ENCODE measurements around the gene AAMP.

AAMP gene

DNA sequence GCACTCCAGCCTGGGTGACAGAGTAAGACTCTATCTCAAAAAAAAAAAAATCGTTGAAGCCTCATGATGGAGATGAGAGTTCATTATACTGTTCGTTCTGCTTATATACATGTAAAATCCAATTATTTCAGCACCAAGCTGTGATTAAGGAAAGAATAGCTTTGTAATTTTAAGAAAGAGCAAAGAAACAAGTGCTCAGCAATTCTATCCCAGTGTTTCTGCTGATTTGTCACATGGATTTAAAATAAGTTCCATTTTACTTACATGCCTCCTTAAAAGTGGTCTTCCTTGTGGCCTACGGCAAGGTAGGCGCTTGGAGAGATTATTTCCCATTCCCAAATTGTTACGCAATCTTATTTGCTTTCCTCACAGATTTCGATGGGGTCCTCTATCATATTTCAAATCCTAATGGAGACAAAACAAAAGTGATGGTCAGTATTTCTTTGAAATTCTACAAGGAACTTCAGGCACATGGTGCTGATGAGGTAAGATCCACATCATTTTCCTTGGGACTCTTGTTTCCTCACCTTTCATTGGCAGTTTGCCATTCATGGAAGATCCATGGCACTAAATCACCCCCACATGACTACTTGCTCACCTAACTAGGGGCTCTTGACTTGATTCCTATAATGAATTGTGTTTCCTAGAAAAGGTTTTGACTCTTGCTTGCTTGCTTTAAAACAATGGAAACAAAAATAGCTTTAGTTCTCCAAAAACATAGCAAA lies 41.4 kb downstream of the AAMP start:
- H3K9me3 ChIP-seq (ENCODE audit: control insufficient read depth in 2 of 2, low read length in 2 of 2) = no peaks in the 10 kb centered on the region
- H3K27me3 ChIP-seq (ENCODE audit: control insufficient read depth in 2 of 2, insufficient read depth in 2 of 2, low read length in 2 of 2) = no peaks in the 10 kb centered on the region
- peak overlapping the region; percentile 66 to 79 for H3K27ac ChIP-seq (ENCODE audit: low read depth in 2 of 2, low read length in 2 of 2)
- no peak overlapping the region for H3K9ac ChIP-seq (ENCODE audit: low read depth in 1 of 2, low read length in 2 of 2)
- peaks cover 29 to 34% of the 10 kb centered on the region in 2 donors for H3K4me1 ChIP-seq (ENCODE audit: control insufficient read depth in 2 of 2, insufficient read depth in 2 of 2, low read length in 2 of 2)
- peaks cover 42 to 46% of the 10 kb centered on the region in 2 donors for H3K36me3 ChIP-seq (ENCODE audit: control insufficient read depth in 2 of 2, insufficient read depth in 2 of 2, low read length in 2 of 2)
- no peak overlapping the region for H3K4me3 ChIP-seq (ENCODE audit: low read length in 2 of 2)

DNA sequence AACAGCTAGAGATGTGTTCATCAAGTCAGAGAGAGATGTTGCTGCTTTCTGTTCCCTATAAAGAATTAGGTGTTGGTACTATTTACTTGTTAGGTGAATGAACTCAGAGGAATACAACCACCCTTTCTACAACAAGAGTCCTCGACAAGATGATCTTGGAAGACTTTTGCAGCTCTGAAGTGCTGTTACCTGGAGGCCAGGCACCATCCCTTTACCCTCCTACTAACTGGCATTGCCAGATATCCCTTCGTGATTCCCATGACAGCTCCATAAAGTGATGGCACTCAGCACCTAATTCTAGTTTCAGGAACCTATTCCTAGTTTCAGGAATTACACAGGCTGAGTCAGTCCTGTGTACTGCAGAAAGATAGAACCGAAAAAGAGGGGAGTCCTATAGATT lies 43.0 kb downstream of the AAMP start:
- no peaks in the 10 kb centered on the region for H3K9me3 ChIP-seq (ENCODE audit: control insufficient read depth in 2 of 2, low read length in 2 of 2)
- H3K9ac ChIP-seq (ENCODE audit: low read depth in 1 of 2, low read length in 2 of 2) = no peak overlapping the region
- no peak overlapping the region for H3K4me3 ChIP-seq (ENCODE audit: low read length in 2 of 2)
- H3K27ac ChIP-seq (ENCODE audit: low read depth in 2 of 2, low read length in 2 of 2) = no peak overlapping the region
- no peaks in the 10 kb centered on the region for H3K27me3 ChIP-seq (ENCODE audit: control insufficient read depth in 2 of 2, insufficient read depth in 2 of 2, low read length in 2 of 2)
- H3K4me1 ChIP-seq (ENCODE audit: control insufficient read depth in 2 of 2, insufficient read depth in 2 of 2, low read length in 2 of 2) = peaks cover 33 to 34% of the 10 kb centered on the region in 2 donors
- H3K36me3 ChIP-seq (ENCODE audit: control insufficient read depth in 2 of 2, insufficient read depth in 2 of 2, low read length in 2 of 2) = peaks cover 38 to 42% of the 10 kb centered on the region in 2 donors

DNA sequence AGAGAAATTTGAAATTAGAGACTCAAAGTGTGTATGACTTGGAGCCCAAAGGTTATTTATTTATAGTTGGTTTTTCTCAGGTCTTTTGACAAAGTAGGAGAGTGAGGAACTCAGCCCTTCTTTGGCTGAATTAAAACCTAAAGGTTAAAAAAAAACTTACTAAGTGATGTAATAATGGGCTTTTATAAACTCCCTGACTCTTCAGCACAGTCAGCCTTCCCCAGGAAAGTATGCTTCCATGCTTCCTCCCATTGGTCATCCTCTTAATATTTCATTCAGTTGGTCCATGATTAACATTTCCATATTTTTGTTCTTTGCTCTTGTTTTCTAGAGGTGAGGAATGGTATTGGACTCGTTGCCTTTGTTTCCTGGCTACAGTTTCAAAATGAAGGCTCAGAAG lies 45.8 kb downstream of the AAMP start:
- H3K9me3 ChIP-seq (ENCODE audit: control insufficient read depth in 2 of 2, low read length in 2 of 2) = no peaks in the 10 kb centered on the region
- H3K27me3 ChIP-seq (ENCODE audit: control insufficient read depth in 2 of 2, insufficient read depth in 2 of 2, low read length in 2 of 2) = no peaks in the 10 kb centered on the region
- H3K4me3 ChIP-seq (ENCODE audit: low read length in 2 of 2) = no peak overlapping the region
- peaks cover 28 to 31% of the 10 kb centered on the region in 2 donors for H3K4me1 ChIP-seq (ENCODE audit: control insufficient read depth in 2 of 2, insufficient read depth in 2 of 2, low read length in 2 of 2)
- H3K9ac ChIP-seq (ENCODE audit: low read depth in 1 of 2, low read length in 2 of 2) = no peak overlapping the region
- H3K36me3 ChIP-seq (ENCODE audit: control insufficient read depth in 2 of 2, insufficient read depth in 2 of 2, low read length in 2 of 2) = peaks cover 32 to 47% of the 10 kb centered on the region in 2 donors
- no peak overlapping the region for H3K27ac ChIP-seq (ENCODE audit: low read depth in 2 of 2, low read length in 2 of 2)

DNA sequence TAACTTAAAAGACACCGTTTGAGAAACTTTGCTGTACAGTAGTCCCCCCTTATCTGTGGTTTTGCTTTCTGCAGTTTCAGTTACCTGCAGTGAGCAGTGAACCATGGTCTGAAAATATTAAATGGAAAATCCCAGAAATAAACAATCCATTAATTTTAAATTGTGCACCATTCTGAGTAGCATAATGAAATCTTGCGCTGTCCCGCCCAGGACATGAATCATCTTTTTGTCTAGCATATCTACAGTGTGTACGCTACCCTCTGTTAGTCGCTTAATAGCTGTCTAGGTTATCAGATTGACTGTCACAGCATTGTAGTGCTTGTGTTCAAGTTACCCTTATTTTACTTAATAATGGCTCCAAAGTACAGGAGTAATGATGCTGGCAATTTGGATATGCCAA lies 46.9 kb downstream of the AAMP start:
- H3K9me3 ChIP-seq (ENCODE audit: control insufficient read depth in 2 of 2, low read length in 2 of 2) = no peaks in the 10 kb centered on the region
- peaks cover 22 to 41% of the 10 kb centered on the region in 2 donors for H3K36me3 ChIP-seq (ENCODE audit: control insufficient read depth in 2 of 2, insufficient read depth in 2 of 2, low read length in 2 of 2)
- H3K27ac ChIP-seq (ENCODE audit: low read depth in 2 of 2, low read length in 2 of 2) = no peak overlapping the region
- no peaks in the 10 kb centered on the region for H3K27me3 ChIP-seq (ENCODE audit: control insufficient read depth in 2 of 2, insufficient read depth in 2 of 2, low read length in 2 of 2)
- H3K4me1 ChIP-seq (ENCODE audit: control insufficient read depth in 2 of 2, insufficient read depth in 2 of 2, low read length in 2 of 2) = peaks cover 31 to 32% of the 10 kb centered on the region in 2 donors
- no peak overlapping the region for H3K9ac ChIP-seq (ENCODE audit: low read depth in 1 of 2, low read length in 2 of 2)
- no peak overlapping the region for H3K4me3 ChIP-seq (ENCODE audit: low read length in 2 of 2)

DNA sequence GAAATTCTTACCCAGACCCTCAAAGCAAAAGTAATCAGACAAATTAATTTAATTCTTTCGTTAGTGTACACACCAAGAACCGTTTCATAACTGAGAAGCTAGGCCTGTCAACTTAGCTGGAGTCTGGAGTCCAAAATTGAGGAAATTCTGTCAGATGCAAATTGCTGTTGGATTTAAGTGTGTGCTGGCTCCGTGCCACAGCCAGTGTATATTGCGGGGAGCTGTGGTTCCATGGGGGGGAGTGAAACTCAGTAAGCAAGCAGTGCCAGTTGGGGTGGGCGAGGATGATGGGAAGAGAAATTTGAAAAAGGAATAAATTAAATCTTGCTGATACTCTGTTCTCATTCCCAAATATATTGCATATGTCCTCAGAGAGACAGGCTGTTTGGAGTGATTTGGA lies 48.9 kb downstream of the AAMP start:
- Histone ChIP-seq H3K36me3 (ENCODE audit: control insufficient read depth in 2 of 2, insufficient read depth in 2 of 2, low read length in 2 of 2) (peaks cover 18 to 37% of the 10 kb centered on the region in 2 donors), H3K4me3 (ENCODE audit: low read length in 2 of 2) (no peak overlapping the region), H3K27me3 (ENCODE audit: control insufficient read depth in 2 of 2, insufficient read depth in 2 of 2, low read length in 2 of 2) (no peaks in the 10 kb centered on the region), H3K9ac (ENCODE audit: low read depth in 1 of 2, low read length in 2 of 2) (no peak overlapping the region), H3K9me3 (ENCODE audit: control insufficient read depth in 2 of 2, low read length in 2 of 2) (no peaks in the 10 kb centered on the region), H3K27ac (ENCODE audit: low read depth in 2 of 2, low read length in 2 of 2) (no peak overlapping the region), H3K4me1 (ENCODE audit: control insufficient read depth in 2 of 2, insufficient read depth in 2 of 2, low read length in 2 of 2) (peaks cover 37% of the 10 kb centered on the region in 2 donors)

DNA sequence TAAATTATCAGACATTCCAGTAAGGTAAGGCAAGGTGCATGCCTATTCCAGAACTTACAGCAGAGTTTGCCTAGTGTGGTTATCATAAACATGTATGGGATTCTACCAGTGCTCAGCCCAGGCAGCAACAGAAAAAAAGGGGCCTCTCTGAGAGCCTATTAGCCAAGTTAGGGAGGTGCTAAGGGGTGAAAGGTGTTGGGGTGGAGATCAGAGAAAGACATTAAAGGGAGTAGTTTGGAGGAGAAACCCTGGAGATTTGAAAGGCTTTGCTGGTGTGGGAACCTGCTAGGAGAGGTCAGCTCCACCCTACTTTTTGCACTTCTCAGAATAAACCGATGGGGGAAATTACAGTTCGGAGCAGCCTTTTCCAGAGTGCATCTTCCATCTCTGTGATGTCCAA lies 50.0 kb downstream of the AAMP start:
- Histone ChIP-seq H3K27ac (ENCODE audit: low read depth in 2 of 2, low read length in 2 of 2) (peak overlapping the region in 1 of 2 donors; percentile 34), H3K4me1 (ENCODE audit: control insufficient read depth in 2 of 2, insufficient read depth in 2 of 2, low read length in 2 of 2) (peaks cover 37 to 39% of the 10 kb centered on the region in 2 donors), H3K4me3 (ENCODE audit: low read length in 2 of 2) (peak overlapping the region; percentile 30 to 96), H3K27me3 (ENCODE audit: control insufficient read depth in 2 of 2, insufficient read depth in 2 of 2, low read length in 2 of 2) (no peaks in the 10 kb centered on the region), H3K9ac (ENCODE audit: low read depth in 1 of 2, low read length in 2 of 2) (peak overlapping the region in 1 of 2 donors; percentile 5), H3K36me3 (ENCODE audit: control insufficient read depth in 2 of 2, insufficient read depth in 2 of 2, low read length in 2 of 2) (peaks cover 11 to 30% of the 10 kb centered on the region in 2 donors), H3K9me3 (ENCODE audit: control insufficient read depth in 2 of 2, low read length in 2 of 2) (no peaks in the 10 kb centered on the region)

DNA sequence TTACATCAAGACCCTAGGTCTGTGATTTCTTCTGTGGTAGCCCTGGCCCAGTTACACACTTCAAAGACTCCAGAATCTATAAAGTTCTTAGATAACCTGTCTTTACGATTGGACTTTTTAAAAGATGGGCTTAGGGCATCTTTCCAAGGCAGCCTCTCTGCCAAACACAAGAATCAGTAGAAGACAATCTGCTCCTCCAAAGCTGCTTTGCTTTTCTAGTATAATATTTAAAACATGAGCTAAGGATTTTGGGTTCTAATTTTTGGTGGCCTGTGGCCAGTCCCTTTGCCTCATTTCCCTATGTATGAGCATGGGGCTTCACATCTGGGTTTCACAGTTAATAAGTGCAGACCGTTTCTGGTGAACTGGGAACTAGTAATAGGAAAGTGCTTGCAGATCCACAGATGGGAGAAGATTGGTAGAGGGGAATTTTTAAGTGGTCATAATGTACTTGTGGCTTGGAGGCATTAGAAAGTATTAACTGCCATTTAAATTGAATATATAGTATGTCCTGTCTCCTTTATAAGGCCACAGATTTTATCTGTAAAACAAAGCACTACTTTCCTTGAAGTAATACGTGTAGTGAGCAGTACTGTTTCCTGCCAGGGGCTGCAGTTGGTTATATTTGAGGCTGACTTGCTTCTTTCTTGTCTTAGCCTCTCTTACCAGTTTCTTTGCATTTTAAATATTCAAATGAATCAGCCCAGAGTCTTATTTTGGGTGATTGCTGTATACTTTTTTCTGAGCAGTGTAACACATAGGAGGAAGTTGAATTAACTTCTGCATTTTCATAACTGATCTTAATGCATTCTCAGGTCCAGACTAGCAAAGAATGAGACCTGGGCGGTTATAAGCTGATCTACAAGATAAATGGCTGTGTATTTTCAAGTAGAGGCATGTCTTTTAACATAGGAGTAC lies 51.4 kb downstream of the AAMP start:
- H3K4me1 ChIP-seq (ENCODE audit: control insufficient read depth in 2 of 2, insufficient read depth in 2 of 2, low read length in 2 of 2) = peaks cover 36 to 37% of the 10 kb centered on the region in 2 donors
- peaks cover 7 to 21% of the 10 kb centered on the region in 2 donors for H3K36me3 ChIP-seq (ENCODE audit: control insufficient read depth in 2 of 2, insufficient read depth in 2 of 2, low read length in 2 of 2)
- H3K27ac ChIP-seq (ENCODE audit: low read depth in 2 of 2, low read length in 2 of 2) = peak overlapping the region; percentile 93 to 98
- no peaks in the 10 kb centered on the region for H3K27me3 ChIP-seq (ENCODE audit: control insufficient read depth in 2 of 2, insufficient read depth in 2 of 2, low read length in 2 of 2)
- no peaks in the 10 kb centered on the region for H3K9me3 ChIP-seq (ENCODE audit: control insufficient read depth in 2 of 2, low read length in 2 of 2)
- peak overlapping the region; percentile 94 to 96 for H3K4me3 ChIP-seq (ENCODE audit: low read length in 2 of 2)
- H3K9ac ChIP-seq (ENCODE audit: low read depth in 1 of 2, low read length in 2 of 2) = peak overlapping the region; percentile 89 to 93

DNA sequence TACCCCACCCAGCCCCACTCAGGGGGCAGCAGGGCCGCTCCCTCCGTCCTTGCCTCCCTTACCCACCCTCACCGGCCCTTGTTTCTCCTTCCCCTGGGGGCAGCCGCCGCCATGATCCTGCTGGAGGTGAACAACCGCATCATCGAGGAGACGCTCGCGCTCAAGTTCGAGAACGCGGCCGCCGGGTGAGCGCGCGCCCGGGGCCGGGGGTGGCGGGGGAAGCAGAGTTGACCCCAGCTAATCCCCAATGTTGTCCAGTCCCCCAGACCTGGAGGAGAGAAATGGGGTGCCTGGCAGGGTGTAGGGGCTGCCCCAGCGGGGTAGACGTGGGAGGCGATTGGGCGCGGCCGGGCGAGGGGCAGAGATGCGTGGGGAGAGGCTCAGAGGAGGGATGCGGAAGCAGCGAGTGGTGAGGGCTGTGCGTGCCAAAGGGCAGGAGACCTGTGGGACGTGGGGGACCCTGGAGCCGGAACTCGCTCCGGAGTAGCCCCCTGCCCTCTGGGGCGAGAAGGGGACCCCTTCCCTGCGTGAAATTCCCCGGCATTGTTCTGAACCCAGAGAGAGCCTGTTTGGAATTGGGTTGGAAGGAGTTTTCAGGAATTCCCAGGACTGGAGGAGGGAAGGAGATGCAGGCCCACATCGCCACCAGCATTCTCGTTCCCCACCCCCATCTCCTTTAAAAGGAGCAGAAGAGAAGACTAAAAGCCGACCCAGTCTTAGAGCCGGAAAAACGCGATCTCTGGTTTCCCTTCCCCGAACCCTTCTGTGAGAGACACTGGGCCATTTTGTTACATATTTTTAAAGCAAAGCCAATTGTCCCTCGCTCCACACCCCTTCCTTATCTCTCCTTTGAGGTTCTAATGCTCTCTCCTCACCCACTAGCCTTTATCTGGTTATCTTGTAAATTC lies 52.3 kb downstream of the AAMP start:
- Histone ChIP-seq H3K9me3 (ENCODE audit: control insufficient read depth in 2 of 2, low read length in 2 of 2) (no peaks in the 10 kb centered on the region), H3K4me3 (ENCODE audit: low read length in 2 of 2) (peak overlapping the region; percentile 94 to 96), H3K4me1 (ENCODE audit: control insufficient read depth in 2 of 2, insufficient read depth in 2 of 2, low read length in 2 of 2) (peaks cover 36 to 37% of the 10 kb centered on the region in 2 donors), H3K9ac (ENCODE audit: low read depth in 1 of 2, low read length in 2 of 2) (peak overlapping the region; percentile 89 to 93), H3K36me3 (ENCODE audit: control insufficient read depth in 2 of 2, insufficient read depth in 2 of 2, low read length in 2 of 2) (peaks cover 4 to 17% of the 10 kb centered on the region in 2 donors), H3K27ac (ENCODE audit: low read depth in 2 of 2, low read length in 2 of 2) (peak overlapping the region; percentile 93 to 98), H3K27me3 (ENCODE audit: control insufficient read depth in 2 of 2, insufficient read depth in 2 of 2, low read length in 2 of 2) (no peaks in the 10 kb centered on the region)

DNA sequence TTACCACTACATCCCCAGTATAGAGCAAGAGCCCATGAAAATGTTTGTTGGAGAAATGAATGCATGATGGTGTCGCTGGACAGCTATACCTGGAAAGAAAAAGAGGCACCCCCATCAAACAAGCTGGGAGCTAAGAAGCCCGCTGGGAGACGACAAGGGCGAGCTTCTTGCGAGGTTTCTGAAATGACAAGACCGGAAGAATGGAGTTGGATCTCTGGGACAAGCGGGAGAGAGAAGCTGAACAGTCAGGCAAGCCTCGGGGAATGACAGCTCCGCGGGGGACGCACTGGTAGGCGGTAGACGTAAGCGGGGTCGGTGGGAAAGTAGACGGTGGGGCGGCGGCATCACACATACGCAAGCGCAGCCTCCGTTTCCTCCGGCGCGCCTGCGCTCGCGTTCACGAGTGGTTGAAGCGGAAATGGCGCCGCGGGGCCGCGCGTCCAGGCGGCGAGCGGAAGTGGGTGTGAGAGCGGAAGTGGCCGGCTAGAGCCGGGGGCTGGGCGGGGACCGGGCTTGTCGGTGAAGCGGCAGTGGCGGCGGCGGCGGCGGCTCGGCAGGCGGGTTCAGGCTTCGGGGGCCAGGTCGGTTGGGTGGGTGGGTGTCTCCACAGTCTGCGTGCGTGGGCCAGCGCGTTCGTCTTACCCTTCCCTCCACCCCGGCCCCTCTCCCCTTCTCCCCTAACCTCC lies 53.1 kb downstream of the AAMP start, which contains the start of gene ARPC2:
TSS of gene ARPC2 (plus strand) at position 516 of the 686 bp plus-strand sequence. CDS start 282 bp downstream, outside the sequence.
- Histone ChIP-seq H3K9me3 (ENCODE audit: control insufficient read depth in 2 of 2, low read length in 2 of 2) (no peaks in the 10 kb centered on the region), H3K27ac (ENCODE audit: low read depth in 2 of 2, low read length in 2 of 2) (peak within 1 kb of the TSS; percentile 96 to 98), H3K27me3 (ENCODE audit: control insufficient read depth in 2 of 2, insufficient read depth in 2 of 2, low read length in 2 of 2) (no peaks in the 10 kb centered on the region), H3K4me3 (ENCODE audit: low read length in 2 of 2) (peak within 1 kb of the TSS; percentile 94 to 96), H3K9ac (ENCODE audit: low read depth in 1 of 2, low read length in 2 of 2) (peak within 1 kb of the TSS; percentile 89 to 93), H3K4me1 (ENCODE audit: control insufficient read depth in 2 of 2, insufficient read depth in 2 of 2, low read length in 2 of 2) (peaks cover 32 to 37% of the 10 kb centered on the region in 2 donors), H3K36me3 (ENCODE audit: control insufficient read depth in 2 of 2, insufficient read depth in 2 of 2, low read length in 2 of 2) (peaks cover 4 to 17% of the 10 kb centered on the region in 2 donors)
